Dermis blood vessel endothelial cell (primary cell): ENCODE measurements around the gene EVI5L. TPM values are rescaled to one million over a fixed set of nuclear protein-coding genes. Genes with fewer than 3 reads are reported as not detected.
A peak's percentile ranks its signal among the peaks of the same experiment; 100 is the strongest.

Source experiments
- DNase-seq: peaks from one replicate; pipeline ENCODE4 v3.0.0; 2010
- total RNA-seq: library from RNA; depleted of rRNA; stranded (reverse); fragments of >200 nt; gene quantifications from 2 replicates; pipeline ENCODE4 v1.2.3, GENCODE V29; 2014

EVI5L gene
- total RNA-seq, 1 donor from 2014 or later, result 12.6 TPM

GRCh38 chr19:7900931-7901330, 70.9 kb downstream of the EVI5L start:
- DNase-seq, result no peak

DNA sequence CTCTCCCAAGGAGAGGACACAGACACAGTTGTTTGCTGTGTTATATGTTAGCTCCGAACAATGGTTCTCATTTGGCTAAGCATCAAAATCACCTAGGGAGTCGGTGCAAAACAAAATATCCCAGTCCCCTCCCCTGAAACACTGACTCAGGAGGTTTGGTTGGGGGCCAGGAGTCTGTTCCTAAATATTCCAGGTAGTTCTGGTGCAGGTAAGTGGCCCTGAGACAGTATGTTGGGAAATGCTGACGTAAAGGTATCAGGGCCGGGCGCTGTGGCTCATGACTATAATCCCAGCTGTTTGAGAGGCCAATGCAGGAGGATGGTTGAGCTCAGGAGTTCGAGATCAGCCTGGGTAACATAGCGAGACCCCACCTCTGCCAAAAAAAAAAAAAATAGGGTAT, 71.3 kb downstream of the EVI5L start:
- DNase-seq, result no peak

DNA sequence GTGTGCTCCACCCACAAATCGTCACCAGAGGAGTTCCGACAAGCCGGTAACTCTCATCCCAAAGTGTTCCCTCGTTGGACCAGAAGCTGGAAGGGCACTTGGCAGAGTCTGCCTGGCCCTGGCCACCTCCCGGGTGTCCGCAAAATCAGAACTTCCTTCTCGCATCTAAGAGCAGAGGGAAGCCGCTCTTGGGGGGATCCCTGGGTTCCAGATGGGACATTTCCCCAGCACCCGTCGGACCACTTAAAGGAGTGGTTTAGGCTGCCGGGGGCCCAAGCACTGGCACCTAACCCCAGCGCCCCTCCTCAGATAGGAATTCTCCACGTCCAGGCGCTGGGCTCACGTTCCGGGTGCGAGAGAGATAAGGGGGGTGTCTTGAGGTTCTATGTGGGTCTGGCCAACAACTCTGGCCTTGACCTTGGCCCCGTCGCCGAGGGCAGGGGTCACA, 72.8 kb downstream of the EVI5L start:
- DNase-seq, result no peak

- peak; percentile 100 for DNase-seq
Measured at GRCh38 chr19:7903244-7904073, 73.4 kb downstream of the EVI5L start, which contains the start of gene MAP2K7. TSS of gene MAP2K7 (plus strand) at chr19:7903877. CDS start at chr19:7903945, 68 bp downstream.

DNA sequence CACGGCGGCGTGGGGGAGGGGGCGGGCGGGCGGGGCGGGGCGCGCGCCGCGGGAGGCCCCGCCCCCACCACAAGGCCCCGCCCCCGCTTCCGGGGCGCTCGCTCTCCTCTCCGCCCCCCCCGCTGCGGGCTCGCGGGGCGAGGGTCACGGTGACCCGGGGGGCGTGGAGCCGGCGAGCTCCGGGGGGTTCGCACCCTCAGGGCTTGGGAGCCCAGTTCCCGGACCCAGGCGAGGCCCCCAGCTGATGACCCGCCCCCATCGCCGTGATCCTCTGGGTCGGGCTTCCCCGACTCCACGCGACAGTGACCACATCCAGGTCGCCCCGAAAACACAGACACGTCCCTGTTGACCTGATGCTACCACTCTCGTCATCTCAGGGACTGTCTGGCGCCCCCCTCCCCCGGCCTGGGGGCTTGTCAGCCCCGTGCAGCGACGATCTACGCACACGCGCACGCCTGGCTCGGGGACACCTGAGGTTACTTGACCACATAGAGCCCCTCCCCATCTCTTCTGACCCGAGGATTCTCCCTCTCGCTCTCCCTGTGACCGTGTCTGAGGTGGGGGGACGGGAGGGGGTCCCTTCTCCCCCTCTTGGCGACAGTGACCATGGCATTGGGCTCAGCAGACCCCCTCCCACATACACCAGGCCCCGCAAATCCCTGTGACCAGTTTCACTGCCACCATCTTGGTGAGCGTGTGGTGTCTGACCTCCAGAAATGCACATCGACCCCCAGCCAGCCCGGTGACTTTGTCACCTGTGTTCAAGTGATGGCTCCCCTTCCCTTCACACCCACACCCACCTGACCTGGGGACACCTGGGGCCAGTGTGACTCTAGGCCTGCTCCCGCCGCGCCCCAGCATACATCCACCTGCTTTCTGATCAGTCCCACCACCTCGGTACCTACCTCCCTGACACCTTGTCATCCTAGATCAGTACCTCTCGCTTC, 74.3 kb downstream of the EVI5L start:
- peak; percentile 30 for DNase-seq

DNA sequence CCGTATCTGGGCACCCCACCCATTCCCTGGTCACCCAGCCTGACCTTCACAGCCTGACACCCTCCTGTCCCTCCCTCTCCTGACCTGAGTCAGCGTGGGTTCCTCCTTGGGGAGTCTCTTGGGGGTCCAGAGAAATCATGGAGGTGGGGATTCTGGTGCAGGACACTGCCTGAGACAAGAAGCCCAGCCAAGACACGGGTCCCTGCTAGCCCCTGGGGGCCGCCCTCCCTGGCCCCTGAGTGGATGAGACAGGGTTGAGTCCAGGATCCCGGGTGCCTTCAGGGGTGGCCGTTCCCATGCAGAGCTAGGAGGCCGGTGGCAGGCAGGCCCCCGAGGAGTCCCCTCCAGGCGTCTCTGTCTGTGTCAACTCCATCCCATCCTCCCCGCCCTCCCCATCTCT, 75.2 kb downstream of the EVI5L start:
- no peak for DNase-seq

DNA sequence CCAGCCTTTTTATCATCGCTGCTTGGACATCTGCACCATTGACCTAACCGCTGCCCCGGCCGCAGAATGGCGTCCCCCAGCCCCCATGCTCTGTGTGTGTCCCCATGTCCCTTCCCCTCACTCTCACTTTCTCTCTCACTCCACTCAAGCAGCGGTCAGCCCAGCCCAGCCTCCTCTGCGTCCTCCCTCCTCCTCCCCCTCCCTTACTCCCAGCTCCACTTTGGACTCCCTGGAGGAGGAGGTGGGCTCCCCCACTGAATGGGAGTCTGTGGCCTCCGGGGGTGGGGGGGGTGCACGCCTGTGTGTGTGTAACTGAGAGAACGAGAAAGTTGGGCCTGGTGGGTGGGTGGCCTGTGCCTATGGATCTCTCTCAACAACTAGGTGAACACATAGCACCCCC, 75.8 kb downstream of the EVI5L start:
- no peak for DNase-seq

- DNase-seq, result no peak
Measured at GRCh38 chr19:7907122-7907521, 77.1 kb downstream of the EVI5L start.

GRCh38 chr19:7907544-7907943, 77.5 kb downstream of the EVI5L start:
- no peak for DNase-seq

DNA sequence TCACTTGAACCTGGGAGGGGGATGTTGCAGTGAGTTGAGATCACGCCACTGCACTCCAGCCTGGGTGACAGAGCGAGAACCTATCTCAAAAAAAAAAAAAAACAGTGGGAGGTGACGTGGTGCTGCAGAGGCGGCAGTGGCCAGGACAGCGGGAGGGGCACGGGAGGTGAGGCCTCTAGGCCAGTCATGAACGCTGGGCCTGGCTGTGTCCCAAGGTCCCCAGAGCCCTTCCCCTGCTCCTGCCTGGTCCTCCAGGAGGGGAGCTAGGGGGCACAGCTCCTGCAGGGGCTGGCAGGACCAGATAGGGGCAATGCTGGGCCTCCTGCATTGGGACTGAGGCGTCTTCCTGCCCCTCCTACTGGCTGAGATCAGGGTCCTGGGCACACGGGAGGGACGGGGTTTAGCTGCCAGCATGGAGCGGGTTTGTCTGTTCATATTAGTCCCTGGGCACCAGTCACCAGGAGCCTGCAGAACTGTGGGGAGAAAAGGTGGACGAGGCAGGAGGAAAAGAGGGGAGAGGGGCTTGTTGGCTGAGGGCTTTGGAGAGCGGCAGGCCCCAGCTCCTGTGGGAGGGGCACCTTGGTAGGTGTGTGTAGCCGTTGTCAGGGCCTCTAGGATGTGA, 78.2 kb downstream of the EVI5L start:
- DNase-seq, result no peak

- DNase-seq, result no peak
Measured at GRCh38 chr19:7908742-7909461, 78.9 kb downstream of the EVI5L start.

- no peak for DNase-seq
Measured at GRCh38 chr19:7909471-7910067, 79.6 kb downstream of the EVI5L start.

DNA sequence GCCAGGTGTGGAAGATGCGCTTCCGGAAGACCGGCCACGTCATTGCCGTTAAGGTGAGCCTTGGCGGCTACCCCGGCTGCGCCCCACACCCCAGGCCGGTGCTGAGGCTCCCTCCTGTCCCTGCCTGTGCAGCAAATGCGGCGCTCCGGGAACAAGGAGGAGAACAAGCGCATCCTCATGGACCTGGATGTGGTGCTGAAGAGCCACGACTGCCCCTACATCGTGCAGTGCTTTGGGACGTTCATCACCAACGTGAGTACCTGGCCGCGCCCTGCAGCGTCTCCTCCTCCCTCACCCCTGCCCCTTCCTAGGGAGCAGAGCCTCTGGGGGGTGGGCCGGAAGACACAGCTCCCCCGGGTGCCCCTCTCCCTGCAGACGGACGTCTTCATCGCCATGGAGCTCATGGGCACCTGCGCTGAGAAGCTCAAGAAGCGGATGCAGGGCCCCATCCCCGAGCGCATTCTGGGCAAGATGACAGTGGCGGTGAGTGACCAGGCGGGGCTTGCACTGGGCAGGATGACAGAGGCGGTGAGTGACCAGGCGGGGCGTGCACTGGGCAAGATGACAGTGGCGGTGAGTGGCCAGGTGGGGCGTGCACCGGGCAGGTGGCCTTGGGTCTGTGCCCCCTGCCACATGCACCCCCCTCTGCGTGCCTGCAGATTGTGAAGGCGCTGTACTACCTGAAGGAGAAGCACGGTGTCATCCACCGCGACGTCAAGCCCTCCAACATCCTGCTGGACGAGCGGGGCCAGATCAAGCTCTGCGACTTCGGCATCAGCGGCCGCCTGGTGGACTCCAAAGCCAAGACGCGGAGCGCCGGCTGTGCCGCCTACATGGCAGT, 80.5 kb downstream of the EVI5L start:
- DNase-seq, result no peak

DNA sequence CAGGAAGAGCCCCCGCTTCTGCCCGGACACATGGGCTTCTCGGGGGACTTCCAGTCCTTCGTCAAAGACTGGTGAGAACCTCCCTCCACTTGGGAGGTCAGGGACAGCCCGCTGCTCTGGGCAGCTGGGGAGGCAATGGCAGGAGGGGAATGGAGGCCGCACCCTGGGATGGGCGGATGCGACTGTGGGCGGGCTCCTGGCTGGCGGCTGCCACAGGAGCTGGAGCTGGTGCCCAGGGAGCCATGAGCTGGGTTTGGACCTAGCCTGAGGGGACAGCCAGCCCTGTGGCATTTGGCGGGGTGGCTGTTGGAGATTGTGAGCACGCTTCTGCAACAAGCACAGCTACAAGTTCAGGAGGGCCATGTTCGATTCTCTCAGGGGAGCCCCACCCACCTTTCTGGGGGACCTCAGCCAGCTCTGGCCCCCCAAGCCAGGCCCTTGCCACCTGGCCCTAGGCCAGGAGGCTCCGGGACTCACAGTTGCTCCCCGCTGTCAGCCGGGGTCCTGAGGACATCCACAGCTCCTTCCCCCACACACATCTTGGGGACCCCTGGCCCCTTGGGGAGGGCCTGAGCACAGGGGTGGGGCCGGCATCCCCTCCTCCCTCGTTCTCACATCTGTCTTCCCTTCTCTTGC, 81.6 kb downstream of the EVI5L start:
- no peak for DNase-seq

DNA sequence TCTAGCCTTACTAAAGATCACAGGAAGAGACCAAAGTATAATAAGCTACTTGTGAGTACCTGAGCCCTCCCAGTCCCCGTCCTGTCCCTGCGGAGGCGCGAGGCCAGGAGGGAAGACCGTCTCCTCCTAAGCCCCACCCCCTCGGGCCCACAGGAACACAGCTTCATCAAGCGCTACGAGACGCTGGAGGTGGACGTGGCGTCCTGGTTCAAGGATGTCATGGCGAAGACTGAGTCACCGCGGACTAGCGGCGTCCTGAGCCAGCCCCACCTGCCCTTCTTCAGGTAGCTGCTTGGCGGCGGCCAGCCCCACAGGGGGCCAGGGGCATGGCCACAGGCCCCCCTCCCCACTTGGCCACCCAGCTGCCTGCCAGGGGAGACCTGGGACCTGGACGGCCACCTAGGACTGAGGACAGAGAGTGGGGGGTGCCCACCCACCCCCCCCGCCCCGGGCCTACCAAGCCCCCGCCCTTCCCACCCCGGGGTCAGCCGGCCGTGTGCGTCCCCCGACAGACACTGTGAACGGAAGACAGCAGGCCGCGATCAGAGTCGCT, 82.2 kb downstream of the EVI5L start:
- DNase-seq, result no peak

- no peak for DNase-seq
Measured at GRCh38 chr19:7912697-7913564, 82.9 kb downstream of the EVI5L start.

- DNase-seq, result no peak
Measured at GRCh38 chr19:7913652-7914051, 83.6 kb downstream of the EVI5L start.

DNA sequence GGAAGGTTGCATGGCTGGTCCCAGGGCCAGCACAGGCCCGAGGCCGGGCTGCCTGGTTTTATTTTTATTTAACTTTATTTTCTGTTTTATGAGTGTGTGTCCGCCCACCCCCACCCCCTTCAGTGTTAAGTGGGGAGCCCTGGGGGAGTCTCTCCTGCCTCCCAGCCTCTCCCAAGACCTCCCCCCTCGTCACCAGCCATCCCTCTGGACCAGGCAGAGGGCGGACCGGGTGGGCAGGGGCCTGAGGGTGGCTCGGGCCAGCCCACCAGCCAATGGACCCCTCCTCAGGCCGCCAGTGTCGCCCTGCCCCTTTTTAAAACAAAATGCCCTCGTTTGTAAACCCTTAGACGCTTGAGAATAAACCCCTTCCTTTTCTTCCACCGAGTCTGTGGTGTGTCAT, 84.1 kb downstream of the EVI5L start:
- DNase-seq, result no peak
